ENCODE measurements around the gene LGALS7. TPM values are rescaled to one million over a fixed set of nuclear protein-coding genes. Genes with fewer than 3 reads are reported as not detected.
A peak's percentile ranks its signal among the peaks of the same experiment; 100 is the strongest.

Gene LGALS7
- total and polyA plus RNA-seq, 12 donors = not detected

GRCh38 chr19:38733241-38733492 is 40.1 kb downstream of the LGALS7 start:
- no peak overlapping the region for H3K4me3 ChIP-seq
- peaks cover 14 to 25% of the 10 kb centered on the region in 2 donors for H3K4me1 ChIP-seq (replicated peaks in 1 of 2)
- no peak for DNase-seq
- WGBS, 4 donors = 92 to 100% (median 95%) methylated on average over 1 of the region's 1 CpG; no CpG with 5 or more reads in 1 of the 4 donors
- peaks cover 0 to 28% of the 10 kb centered on the region in 2 donors for H3K36me3 ChIP-seq (replicated peaks in 1 of 2)
- intact Hi-C loops (cut with DNase I) = loop anchor here in 1 of 2 donors (10.0 kb wide), 1 partner anchor 112 kb away; the partner anchor contains the start of gene HNRNPL
- peak overlapping the region in 4 of 5 donors; percentile 7 to 77 (median 70) for H3K27ac ChIP-seq
- TF ChIP-seq CTCF (IDR thresholded peaks at IDR 0.05) (no peak), POLR2A (IDR thresholded peaks at IDR 0.05) (no peak)
- H3K27me3 ChIP-seq = no peaks in the 10 kb centered on the region
- H3K9me3 ChIP-seq (replicated peaks in 1 of 3) = no peaks in the 10 kb centered on the region

- WGBS, 4 donors = 35 to 39% (median 36%) methylated on average over 9 to 10 of the region's 10 CpGs
- H3K27me3 ChIP-seq = no peaks in the 10 kb centered on the region
- peaks cover 24 to 35% of the 10 kb centered on the region in 2 donors for H3K4me1 ChIP-seq (replicated peaks in 1 of 2)
- H3K36me3 ChIP-seq (replicated peaks in 1 of 2) = peaks cover 0 to 40% of the 10 kb centered on the region in 2 donors
- H3K9me3 ChIP-seq (replicated peaks in 1 of 3) = no peaks in the 10 kb centered on the region
- DNase-seq = peak in 6 of 7 donors; percentile 26 to 75 (median 62)
- H3K27ac ChIP-seq = peak overlapping the region in 4 of 5 donors; percentile 43 to 76 (median 70)
- TF ChIP-seq POLR2A (IDR thresholded peaks at IDR 0.05) (no peak), CTCF (IDR thresholded peaks at IDR 0.05) (no peak)
- intact Hi-C loops (cut with DNase I) = loop anchor here in 1 of 2 donors (10.0 kb wide), 1 partner anchor 113 kb away; the partner anchor contains the start of gene HNRNPL
- H3K4me3 ChIP-seq = no peak overlapping the region
These were observed 41.5 kb downstream of the LGALS7 start for GRCh38 chr19:38731654-38732301.

GRCh38 chr19:38730731-38731589 is 42.4 kb downstream of the LGALS7 start:
- 85 to 94% (median 89%) methylated on average over 8 to 19 of the region's 19 CpGs for WGBS, 4 donors
- peak in 4 of 7 donors; percentile 33 to 55 (median 40) for DNase-seq
- Histone ChIP-seq H3K9me3 (replicated peaks in 1 of 3) (no peaks in the 10 kb centered on the region), H3K4me1 (replicated peaks in 1 of 2) (peaks cover 24 to 29% of the 10 kb centered on the region in 2 donors), H3K27ac (peak overlapping the region in 4 of 5 donors; percentile 43 to 76 (median 70)), H3K27me3 (no peaks in the 10 kb centered on the region), H3K36me3 (replicated peaks in 1 of 2) (peaks cover 0 to 48% of the 10 kb centered on the region in 2 donors), H3K4me3 (no peak overlapping the region)
- TF ChIP-seq CTCF (IDR thresholded peaks at IDR 0.05) (no peak), POLR2A (IDR thresholded peaks at IDR 0.05) (no peak)
- intact Hi-C loops (cut with DNase I) = loop anchor here in 1 of 2 donors (10.0 kb wide), 1 partner anchor 114 kb away; the partner anchor contains the start of gene HNRNPL

- 88 to 93% (median 92%) methylated on average over 5 to 7 of the region's 7 CpGs for WGBS, 4 donors
- Histone ChIP-seq H3K4me1 (replicated peaks in 1 of 2) (peaks cover 24 to 29% of the 10 kb centered on the region in 2 donors), H3K27me3 (no peaks in the 10 kb centered on the region), H3K36me3 (replicated peaks in 1 of 2) (peaks cover 0 to 54% of the 10 kb centered on the region in 2 donors), H3K4me3 (no peak overlapping the region), H3K27ac (peak overlapping the region in 2 of 5 donors; percentile 74 to 76), H3K9me3 (replicated peaks in 1 of 3) (no peaks in the 10 kb centered on the region)
- intact Hi-C loops (cut with DNase I) = loop anchor here in 1 of 2 donors (10.0 kb wide), 1 partner anchor 114 kb away; the partner anchor contains the start of gene HNRNPL
- no peak for DNase-seq
- no peak for TF ChIP-seq POLR2A (IDR thresholded peaks at IDR 0.05)
- no peak for TF ChIP-seq CTCF (IDR thresholded peaks at IDR 0.05)
These were observed 42.9 kb downstream of the LGALS7 start for GRCh38 chr19:38730470-38730730.

All from adrenal gland (tissue), 12 donors.